Hepatocyte (in vitro differentiated cells): ENCODE measurements around the gene PF4V1. TPM values are rescaled to one million over a fixed set of nuclear protein-coding genes. Genes with fewer than 3 reads are reported as not detected.

ENCODE experiments used
- DNase-seq: peaks from one replicate; pipeline ENCODE4 v3.0.0-alpha.2; 2016; ENCODE audit warnings: low spot score
- H2AFZ ChIP-seq: fragments of 200-600 bp; sonication (generic); 2 replicates; pipeline ENCODE4 v1.6.0; 2016; ENCODE audit warnings: antibody characterized with exemption, mild to moderate bottlenecking
- H3K27ac ChIP-seq: fragments of 200-600 bp; sonication (generic); 2 replicates; pipeline ENCODE4 v1.5.1; 2016; ENCODE audit warnings: mild to moderate bottlenecking
- H3K27me3 ChIP-seq: fragments of 200-600 bp; sonication (generic); 2 replicates; pipeline ENCODE4 v1.6.1; 2016
- H3K36me3 ChIP-seq: fragments of 200-600 bp; sonication (generic); replicated peaks from 2 replicates; pipeline ENCODE4 v1.5.1; 2016; ENCODE audit warnings: low read depth; ENCODE audit not compliant: insufficient read depth
- H3K4me1 ChIP-seq: fragments of 200-600 bp; sonication (generic); 2 replicates; pipeline ENCODE4 v1.5.1; 2016; ENCODE audit warnings: mild to moderate bottlenecking, moderate library complexity; ENCODE audit not compliant: insufficient read depth
- H3K4me2 ChIP-seq: fragments of 200-600 bp; sonication (generic); 2 replicates; pipeline ENCODE4 v1.6.0; 2016
- H3K4me3 ChIP-seq: fragments of 200-600 bp; sonication (generic); 2 replicates; pipeline ENCODE4 v1.5.1; 2016; ENCODE audit warnings: mild to moderate bottlenecking
- H3K79me2 ChIP-seq: fragments of 200-600 bp; sonication (generic); 2 replicates; pipeline ENCODE4 v1.6.0; 2017; ENCODE audit warnings: mild to moderate bottlenecking
- H3K9me2 ChIP-seq: fragments of 200-600 bp; sonication (generic); replicated peaks from 2 replicates; pipeline ENCODE4 v1.6.0; 2017; ENCODE audit warnings: mild to moderate bottlenecking; ENCODE audit not compliant: insufficient read depth
- H3K9me3 ChIP-seq: fragments of 200-600 bp; sonication (generic); 2 replicates; pipeline ENCODE4 v1.5.1; 2016; ENCODE audit warnings: low read depth, mild to moderate bottlenecking
- H4K20me1 ChIP-seq: fragments of 200-600 bp; sonication (generic); 2 replicates; pipeline ENCODE4 v1.6.0; 2016; ENCODE audit warnings: mild to moderate bottlenecking; ENCODE audit not compliant: insufficient read depth, poor library complexity, severe bottlenecking
- CTCF ChIP-seq: fragments of 200-600 bp; sonication (generic); IDR thresholded peaks from 2 replicates; pipeline ENCODE4 v1.5.1; 2016; ENCODE audit warnings: antibody characterized with exemption, mild to moderate bottlenecking; ENCODE audit not compliant: poor library complexity
- EZH2 ChIP-seq: fragments of 200-600 bp; sonication (generic); IDR thresholded peaks from 2 replicates; pipeline ENCODE4 v1.6.1; 2016; ENCODE audit warnings: antibody characterized with exemption, mild to moderate bottlenecking, borderline replicate concordance
- EZH2phosphoT487 ChIP-seq: fragments of 200-600 bp; sonication (generic); IDR thresholded peaks from one replicate; pipeline ENCODE4 v1.6.1; 2018; ENCODE audit warnings: antibody characterized with exemption, mild to moderate bottlenecking, low read depth, moderate library complexity; ENCODE audit not compliant: unreplicated experiment, severe bottlenecking
- WGBS: methylation state at CpG from one replicate; pipeline ENCODE4 v1.1.6; 2016; ENCODE audit warnings: low lambda C conversion rate; ENCODE audit errors: missing lambda C conversion rate; 5-methylcytosine and 5-hydroxymethylcytosine counted together
- polyA plus RNA-seq: library from polyadenylated mRNA; unstranded; fragments of >200 nt; fragmentation: Nextera tagmentation; extraction: Ambion mirVana; gene quantifications from 2 replicates; pipeline ENCODE4 v1.2.1, GENCODE V29; 2016
- total RNA-seq: library from RNA; depleted of rRNA; stranded (reverse); fragments of >200 nt; gene quantifications from 2 replicates; pipeline ENCODE4 v1.2.3, GENCODE V29; 2014

The PF4V1 gene
- total and polyA plus RNA-seq, 2 experiments from 2014 or later: not detected

- H3K9me2 ChIP-seq: no peaks in the 10 kb centered on the region
- H3K27ac ChIP-seq: no peak overlapping the region
- H2AFZ ChIP-seq: no peak overlapping the region
- no peaks in the 10 kb centered on the region for H3K4me1 ChIP-seq
- DNase-seq: no peak
- no peaks in the 10 kb centered on the region for H3K9me3 ChIP-seq
- no peaks in the 10 kb centered on the region for H3K36me3 ChIP-seq
- peaks cover 37% of the 10 kb centered on the region for H3K27me3 ChIP-seq
- H3K79me2 ChIP-seq: no peaks in the 10 kb centered on the region
- no peak overlapping the region for H3K4me3 ChIP-seq
- H3K4me2 ChIP-seq: no peak overlapping the region
- no peaks in the 10 kb centered on the region for H4K20me1 ChIP-seq
- TF ChIP-seq CTCF (no peak), EZH2 (no peak), EZH2phosphoT487 (no peak)
- 89% methylated on average over 5 of the region's 5 CpGs for WGBS
Measured at GRCh38 chr4:73839071-73839470, 14.0 kb upstream of the PF4V1 start.

- Histone ChIP-seq H3K4me2 (no peak overlapping the region), H3K79me2 (no peaks in the 10 kb centered on the region), H3K4me3 (no peak overlapping the region), H3K27ac (no peak overlapping the region), H3K9me3 (no peaks in the 10 kb centered on the region), H3K9me2 (no peaks in the 10 kb centered on the region), H4K20me1 (no peaks in the 10 kb centered on the region), H3K27me3 (peaks cover 41% of the 10 kb centered on the region), H3K4me1 (no peaks in the 10 kb centered on the region), H3K36me3 (no peaks in the 10 kb centered on the region), H2AFZ (no peak overlapping the region)
- 86% methylated on average over 3 of the region's 3 CpGs for WGBS
- TF ChIP-seq EZH2phosphoT487: no peak
- no peak for TF ChIP-seq CTCF
- TF ChIP-seq EZH2: no peak
- no peak for DNase-seq
Measured at GRCh38 chr4:73839715-73840114, 13.4 kb upstream of the PF4V1 start.

GRCh38 chr4:73841243-73841925 lies 11.7 kb upstream of the PF4V1 start:
- Histone ChIP-seq H3K27me3 (peaks cover 40% of the 10 kb centered on the region), H3K4me1 (no peaks in the 10 kb centered on the region), H2AFZ (no peak overlapping the region), H3K79me2 (no peaks in the 10 kb centered on the region), H3K9me2 (no peaks in the 10 kb centered on the region), H3K9me3 (no peaks in the 10 kb centered on the region), H3K4me3 (no peak overlapping the region), H3K4me2 (no peak overlapping the region), H3K27ac (no peak overlapping the region), H4K20me1 (no peaks in the 10 kb centered on the region), H3K36me3 (no peaks in the 10 kb centered on the region)
- TF ChIP-seq EZH2phosphoT487 (no peak), CTCF (no peak), EZH2 (no peak)
- DNase-seq: no peak
- 66% methylated on average over 4 of the region's 4 CpGs for WGBS

GRCh38 chr4:73842696-73843095 lies 10.4 kb upstream of the PF4V1 start:
- H3K9me3 ChIP-seq: no peaks in the 10 kb centered on the region
- H3K4me2 ChIP-seq: no peak overlapping the region
- H2AFZ ChIP-seq: no peak overlapping the region
- H3K4me1 ChIP-seq: no peaks in the 10 kb centered on the region
- peaks cover 29% of the 10 kb centered on the region for H3K27me3 ChIP-seq
- H3K27ac ChIP-seq: no peak overlapping the region
- H3K4me3 ChIP-seq: no peak overlapping the region
- no peaks in the 10 kb centered on the region for H3K79me2 ChIP-seq
- no peaks in the 10 kb centered on the region for H3K36me3 ChIP-seq
- no peak for DNase-seq
- H3K9me2 ChIP-seq: no peaks in the 10 kb centered on the region
- TF ChIP-seq EZH2phosphoT487: no peak
- TF ChIP-seq CTCF: no peak
- no peak for TF ChIP-seq EZH2
- no peaks in the 10 kb centered on the region for H4K20me1 ChIP-seq
